M059J (cell line): ENCODE data around the gene EMC10. TPM values are rescaled to one million over a fixed set of nuclear protein-coding genes. Genes with fewer than 3 reads are reported as not detected.

Experiments
- DNase-seq: peaks from one replicate; pipeline ENCODE4 v3.0.0-alpha.2; 2012; ENCODE audit warnings: low read depth
- total RNA-seq: library from RNA; depleted of rRNA; stranded (reverse); fragments of >200 nt; shearing (Covaris generic); gene quantifications from 2 replicates; pipeline ENCODE4 v1.2.3, GENCODE V29; 2014

The EMC10 gene
- total RNA-seq, 1 experiment from 2014 or later = 68.1 TPM

GRCh38 chr19:50450369-50451222, 25.7 kb upstream of the EMC10 start:
- no peak for DNase-seq

GRCh38 chr19:50451223-50451534, 25.1 kb upstream of the EMC10 start:
- no peak for DNase-seq

- no peak for DNase-seq
Observed at GRCh38 chr19:50453243-50453642, 23.1 kb upstream of the EMC10 start.

- no peak for DNase-seq
Observed at GRCh38 chr19:50455992-50456391, 20.3 kb upstream of the EMC10 start.

- no peak for DNase-seq
Observed at GRCh38 chr19:50457300-50457699, 19.0 kb upstream of the EMC10 start.

- no peak for DNase-seq
Observed at GRCh38 chr19:50458396-50459066, 17.8 kb upstream of the EMC10 start.

- no peak for DNase-seq
Observed at GRCh38 chr19:50459067-50459456, 17.2 kb upstream of the EMC10 start.

GRCh38 chr19:50459638-50460037, 16.7 kb upstream of the EMC10 start:
- DNase-seq = no peak

- DNase-seq = peak; percentile 72
Observed at GRCh38 chr19:50460161-50460765, 16.0 kb upstream of the EMC10 start.

GRCh38 chr19:50461066-50461875, 15.0 kb upstream of the EMC10 start:
- peak; percentile 66 for DNase-seq

GRCh38 chr19:50462970-50463369, 13.3 kb upstream of the EMC10 start:
- no peak for DNase-seq

GRCh38 chr19:50464348-50464747, 12.0 kb upstream of the EMC10 start:
- no peak for DNase-seq

GRCh38 chr19:50465000-50465399, 11.3 kb upstream of the EMC10 start:
- DNase-seq = no peak

- DNase-seq = no peak
Observed at GRCh38 chr19:50465986-50466705, 10.2 kb upstream of the EMC10 start.

GRCh38 chr19:50466706-50467039, 9.6 kb upstream of the EMC10 start:
- no peak for DNase-seq

GRCh38 chr19:50467566-50467965, 8.7 kb upstream of the EMC10 start:
- DNase-seq = no peak

GRCh38 chr19:50468818-50469217, 7.5 kb upstream of the EMC10 start:
- no peak for DNase-seq

GRCh38 chr19:50473336-50473735, 3.0 kb upstream of the EMC10 start:
- peak; percentile 52 for DNase-seq

GRCh38 chr19:50475101-50475568, 1.2 kb upstream of the EMC10 start:
- DNase-seq = no peak

- no peak for DNase-seq
Observed at GRCh38 chr19:50475736-50476223, 527 bp upstream of the EMC10 start.

- DNase-seq = no peak
Observed at GRCh38 chr19:50476907-50477238, 566 bp downstream of the EMC10 start.
